Choroid plexus epithelial cell (primary cell): ENCODE measurements around the gene HSP90AB1.
A peak's percentile ranks its signal among the peaks of the same experiment; 100 is the strongest.

Experiments
- DNase-seq: peaks from one replicate; pipeline ENCODE4 v3.0.0-alpha.2; 2010; ENCODE audit warnings: low read depth
- H3K4me3 ChIP-seq: 2 replicates; pipeline ENCODE4 v1.5.1; 2011; ENCODE audit warnings: low read depth, mild to moderate bottlenecking, control low read depth, low read length, moderate library complexity
- TF ChIP-seq, protein P1 (sequence below): conservative IDR thresholded peaks from 2 replicates; pipeline ENCODE4 v1.5.1; 2011; ENCODE audit warnings: low read depth, mild to moderate bottlenecking, control low read depth, inconsistent platforms, low read length, moderate library complexity

Gene HSP90AB1

GRCh38 chr6:44266347-44266746 lies 19.4 kb downstream of the HSP90AB1 start:
- no peak overlapping the region for H3K4me3 ChIP-seq
- no peak for DNase-seq
- TF ChIP-seq, protein P1, sequence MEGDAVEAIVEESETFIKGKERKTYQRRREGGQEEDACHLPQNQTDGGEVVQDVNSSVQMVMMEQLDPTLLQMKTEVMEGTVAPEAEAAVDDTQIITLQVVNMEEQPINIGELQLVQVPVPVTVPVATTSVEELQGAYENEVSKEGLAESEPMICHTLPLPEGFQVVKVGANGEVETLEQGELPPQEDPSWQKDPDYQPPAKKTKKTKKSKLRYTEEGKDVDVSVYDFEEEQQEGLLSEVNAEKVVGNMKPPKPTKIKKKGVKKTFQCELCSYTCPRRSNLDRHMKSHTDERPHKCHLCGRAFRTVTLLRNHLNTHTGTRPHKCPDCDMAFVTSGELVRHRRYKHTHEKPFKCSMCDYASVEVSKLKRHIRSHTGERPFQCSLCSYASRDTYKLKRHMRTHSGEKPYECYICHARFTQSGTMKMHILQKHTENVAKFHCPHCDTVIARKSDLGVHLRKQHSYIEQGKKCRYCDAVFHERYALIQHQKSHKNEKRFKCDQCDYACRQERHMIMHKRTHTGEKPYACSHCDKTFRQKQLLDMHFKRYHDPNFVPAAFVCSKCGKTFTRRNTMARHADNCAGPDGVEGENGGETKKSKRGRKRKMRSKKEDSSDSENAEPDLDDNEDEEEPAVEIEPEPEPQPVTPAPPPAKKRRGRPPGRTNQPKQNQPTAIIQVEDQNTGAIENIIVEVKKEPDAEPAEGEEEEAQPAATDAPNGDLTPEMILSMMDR: no peak

DNA sequence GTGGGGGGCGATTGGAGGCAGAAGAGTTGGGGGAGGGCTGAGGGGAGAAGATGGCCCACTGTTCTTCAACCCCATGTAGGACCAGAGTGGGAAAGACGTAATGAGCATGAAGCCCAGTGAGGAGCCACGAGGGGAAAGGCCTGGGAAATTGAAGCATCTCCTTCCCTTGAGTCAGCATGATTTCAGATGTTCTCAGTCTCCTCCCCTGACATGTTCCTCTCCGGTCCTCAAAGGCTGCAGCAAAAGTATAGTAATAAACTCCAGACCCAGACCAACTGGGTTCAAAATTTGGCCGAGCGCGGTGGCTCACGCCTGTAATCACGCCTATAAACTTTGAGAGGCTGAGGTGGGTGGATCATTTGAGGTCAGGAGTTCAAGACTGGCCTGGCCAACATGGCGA lies 20.4 kb downstream of the HSP90AB1 start:
- DNase-seq: no peak
- no peak overlapping the region for H3K4me3 ChIP-seq
- TF ChIP-seq, protein P1: no peak

DNA sequence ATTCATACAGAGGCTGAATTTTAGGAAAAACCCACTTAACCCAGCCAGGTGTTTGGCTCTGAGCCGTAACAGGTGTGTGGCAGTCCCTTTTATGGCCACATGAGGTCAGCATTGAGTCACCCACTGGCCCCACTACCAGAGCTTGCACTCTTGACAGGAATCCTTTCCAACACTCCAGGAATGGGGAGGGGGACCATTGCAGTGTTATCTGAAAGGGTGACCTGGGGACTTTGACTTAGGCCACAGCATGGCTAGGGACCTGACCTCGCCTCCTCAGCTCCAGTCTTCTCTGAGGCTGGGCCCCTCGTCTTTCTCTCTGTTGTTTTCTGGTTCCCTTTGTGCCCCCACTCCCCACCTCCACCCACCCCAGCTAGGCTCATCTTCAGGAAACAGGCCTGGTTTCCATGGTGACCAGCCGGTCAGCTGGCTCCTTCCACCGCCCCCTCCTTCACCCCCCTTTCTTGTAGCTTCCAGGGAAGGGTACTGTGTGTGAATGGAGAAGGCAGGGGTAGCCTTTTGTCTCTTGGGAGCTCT lies 21.3 kb downstream of the HSP90AB1 start:
- H3K4me3 ChIP-seq: no peak overlapping the region
- peak; percentile 66 for DNase-seq
- TF ChIP-seq, protein P1: peak; percentile 98

- no peak overlapping the region for H3K4me3 ChIP-seq
- no peak for DNase-seq
- TF ChIP-seq, protein P1: no peak
These were observed 22.4 kb downstream of the HSP90AB1 start for GRCh38 chr6:44269178-44269920.

DNA sequence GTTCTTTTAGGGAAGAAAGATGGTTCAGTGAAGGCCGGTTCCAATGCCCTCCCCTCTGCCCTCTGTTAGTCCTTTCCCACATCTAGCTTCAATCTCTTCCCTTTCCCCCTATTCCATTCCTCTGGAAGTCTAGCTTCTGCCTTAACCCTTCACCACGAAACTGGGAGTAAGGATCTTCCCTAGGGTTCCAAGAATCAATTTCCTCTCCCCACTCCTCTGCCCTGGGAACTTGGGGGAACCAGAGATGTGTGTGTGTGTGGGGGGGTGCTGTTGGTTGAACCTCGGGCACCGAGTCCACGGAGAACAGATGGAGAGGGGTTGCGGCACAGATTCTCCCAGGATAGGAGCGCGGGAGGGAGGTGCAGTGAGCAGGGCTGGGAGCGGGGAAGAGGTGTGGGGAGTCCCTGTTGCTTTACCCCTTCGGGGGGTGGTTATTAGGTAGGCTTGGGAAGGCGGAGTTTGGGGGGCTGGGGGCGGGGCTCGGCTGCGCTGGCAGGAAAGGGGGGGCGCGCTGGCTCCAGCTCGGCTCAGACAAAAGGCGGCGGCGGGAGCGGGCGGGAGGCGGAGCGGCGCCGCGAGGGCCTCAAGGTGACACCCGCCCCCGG lies 23.1 kb downstream of the HSP90AB1 start, which contains the start of gene TMEM151B:
TSS of gene TMEM151B (plus strand) at position 530 of the 605 bp plus-strand sequence. CDS start 293 bp downstream, outside the sequence.
- TF ChIP-seq, protein P1: no peak
- peak within 1 kb of the TSS; percentile 17 for H3K4me3 ChIP-seq
- DNase-seq: no peak

DNA sequence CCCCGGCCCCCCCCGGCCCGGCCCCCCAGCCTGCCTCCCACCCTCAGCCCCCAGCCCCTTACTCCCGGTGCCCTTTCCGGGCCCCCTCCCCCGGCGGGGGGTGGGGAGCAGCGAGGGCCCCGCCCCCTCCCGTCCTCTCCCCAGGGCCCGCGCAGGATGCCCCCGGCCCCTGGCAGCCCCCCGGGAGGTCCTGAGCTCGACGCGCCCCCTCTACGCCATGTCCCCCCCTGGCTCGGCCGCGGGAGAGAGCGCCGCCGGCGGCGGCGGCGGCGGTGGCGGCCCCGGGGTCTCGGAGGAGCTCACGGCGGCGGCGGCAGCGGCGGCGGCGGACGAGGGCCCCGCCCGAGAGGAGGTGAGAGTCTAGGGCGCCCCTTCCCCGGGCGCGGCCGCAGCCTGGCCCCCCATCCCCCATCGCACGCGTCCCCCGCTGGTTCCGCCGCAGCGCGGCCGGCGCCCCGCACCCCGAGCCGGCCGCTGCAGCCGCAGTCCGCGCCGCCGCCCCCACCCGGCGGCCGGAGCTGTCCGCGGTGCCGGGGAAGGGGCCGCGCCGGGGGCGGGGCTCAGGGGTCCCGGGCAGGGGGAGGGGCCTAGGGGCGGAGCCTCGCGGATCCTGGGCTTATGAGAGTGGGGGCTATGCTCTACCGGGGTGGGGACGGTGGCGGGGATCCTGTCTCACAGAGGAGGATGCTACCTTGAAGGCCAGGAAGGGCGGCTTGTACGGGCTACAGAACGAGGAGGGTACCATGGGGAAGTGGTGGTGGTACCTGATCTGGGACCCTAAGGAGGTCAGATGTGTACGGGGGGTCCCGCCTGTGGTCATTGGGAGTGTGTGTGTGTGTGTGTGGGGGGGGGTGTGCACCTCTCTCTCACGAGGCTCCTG lies 23.9 kb downstream of the HSP90AB1 start:
- peak overlapping the region; percentile 17 for H3K4me3 ChIP-seq
- TF ChIP-seq, protein P1: no peak
- DNase-seq: no peak
